ENCODE measurements around the gene TJAP1.
"Not testable (repeated sequence)": the region's sequence is repeated elsewhere in the genome, so short reads cannot be mapped to it uniquely, and the experiment has no call there.

The TJAP1 gene

DNA sequence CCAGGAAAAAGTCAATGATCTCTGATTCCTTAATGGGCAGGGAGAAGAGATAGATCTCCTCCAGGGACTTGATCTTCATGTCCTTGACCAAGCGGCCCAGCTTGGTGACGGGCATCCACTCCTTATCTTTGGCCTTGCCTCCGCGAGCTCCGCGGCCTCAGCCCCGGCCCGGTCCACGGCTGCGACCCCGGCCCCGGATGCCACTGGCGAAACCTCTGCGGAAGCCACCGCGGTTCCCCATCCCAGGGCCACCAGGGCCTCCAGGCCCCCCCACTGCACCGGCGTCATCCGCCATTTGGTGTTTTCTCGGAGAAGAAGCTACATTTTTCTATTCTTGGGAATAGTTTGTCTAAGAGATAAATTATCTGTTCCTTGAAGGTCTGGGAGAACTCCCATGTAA is 62.0 kb downstream of the TJAP1 start:
- not testable (repeated sequence) for H4K91ac ChIP-seq (ENCODE audit: low read length); H3K9me3 ChIP-seq (ENCODE audit: control insufficient read depth, low read length); H3K4ac ChIP-seq (ENCODE audit: low read depth in 1 of 2, low read length in 2 of 2); H3K4me1 ChIP-seq (ENCODE audit: control insufficient read depth, insufficient read depth, low read depth, low read length); H2BK120ac ChIP-seq (ENCODE audit: low read depth, low read length); H3K18ac ChIP-seq (ENCODE audit: low read depth in 1 of 2, low read length in 2 of 2); H2BK5ac ChIP-seq (ENCODE audit: low read depth, low read length, poor library complexity, severe bottlenecking); H3K79me1 ChIP-seq (replicated peaks; ENCODE audit: low read length, poor library complexity, severe bottlenecking); H2BK15ac ChIP-seq (ENCODE audit: low read depth, poor library complexity, severe bottlenecking); H2AFZ ChIP-seq (ENCODE audit: low read depth, low read length); H3K14ac ChIP-seq (ENCODE audit: low read length in 2 of 2); H3K9ac ChIP-seq (ENCODE audit: low read length); H3K4me3 ChIP-seq (ENCODE audit: insufficient read depth in 1 of 2, low read depth in 1 of 2, low read length in 2 of 2); H4K8ac ChIP-seq (ENCODE audit: low read length); H2BK12ac ChIP-seq (ENCODE audit: low read length in 2 of 2); H3K23ac ChIP-seq (ENCODE audit: low read length in 2 of 2); H3K27me3 ChIP-seq (ENCODE audit: control insufficient read depth in 1 of 2, insufficient read depth in 1 of 2, low read length in 2 of 2); H2AK5ac ChIP-seq (ENCODE audit: low read length, severe bottlenecking); DNase-seq; H3K4me2 ChIP-seq (ENCODE audit: low read length, poor library complexity, severe bottlenecking); H3K27ac ChIP-seq (ENCODE audit: low read length, poor library complexity, severe bottlenecking)
- peaks cover 38 to 65% of the 10 kb centered on the region in 2 experiments for H3K36me3 ChIP-seq (ENCODE audit: control insufficient read depth in 1 of 2, insufficient read depth in 2 of 2, low read depth in 1 of 2, low read length in 2 of 2)
- 97% methylated on average over 16 of the region's 20 CpGs for WGBS

DNA sequence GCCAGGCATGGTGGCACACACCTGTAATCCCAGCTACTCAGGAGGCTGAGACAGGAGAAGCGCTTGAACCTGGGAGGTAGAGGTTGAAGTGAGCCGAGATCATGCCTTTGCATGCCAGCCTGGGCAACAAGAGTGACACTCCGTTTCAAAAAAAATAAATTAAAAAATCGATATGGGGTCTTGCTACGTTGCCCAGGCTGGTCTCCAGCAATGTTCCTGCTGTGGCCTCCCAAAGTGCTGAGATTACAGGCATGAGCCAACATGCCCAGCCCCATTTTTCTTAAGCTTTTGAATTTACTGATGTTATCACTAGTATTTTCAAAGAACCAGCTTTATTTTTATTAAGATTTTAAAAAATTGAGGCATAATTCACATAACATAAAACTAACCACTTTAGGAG is 63.1 kb downstream of the TJAP1 start:
- H2AFZ ChIP-seq (ENCODE audit: low read depth, low read length): no peak overlapping the region
- no peak overlapping the region for H3K27ac ChIP-seq (ENCODE audit: low read length, poor library complexity, severe bottlenecking)
- no peak overlapping the region for H3K9ac ChIP-seq (ENCODE audit: low read length)
- H2BK15ac ChIP-seq (ENCODE audit: low read depth, poor library complexity, severe bottlenecking): no peak overlapping the region
- WGBS: over 99% methylated on average over 5 of the region's 5 CpGs
- no peak overlapping the region for H4K8ac ChIP-seq (ENCODE audit: low read length)
- no peak overlapping the region for H3K18ac ChIP-seq (ENCODE audit: low read depth in 1 of 2, low read length in 2 of 2)
- H3K4ac ChIP-seq (ENCODE audit: low read depth in 1 of 2, low read length in 2 of 2): no peak overlapping the region
- H3K23ac ChIP-seq (ENCODE audit: low read length in 2 of 2): no peak overlapping the region
- H3K4me1 ChIP-seq (ENCODE audit: control insufficient read depth, insufficient read depth, low read depth, low read length): no peaks in the 10 kb centered on the region
- peaks cover 5% of the 10 kb centered on the region for H3K79me1 ChIP-seq (replicated peaks; ENCODE audit: low read length, poor library complexity, severe bottlenecking)
- no peak overlapping the region for H2BK5ac ChIP-seq (ENCODE audit: low read depth, low read length, poor library complexity, severe bottlenecking)
- H3K4me2 ChIP-seq (ENCODE audit: low read length, poor library complexity, severe bottlenecking): no peak overlapping the region
- peaks cover 41 to 64% of the 10 kb centered on the region in 2 experiments for H3K36me3 ChIP-seq (ENCODE audit: control insufficient read depth in 1 of 2, insufficient read depth in 2 of 2, low read depth in 1 of 2, low read length in 2 of 2)
- no peak for DNase-seq
- H3K27me3 ChIP-seq (ENCODE audit: control insufficient read depth in 1 of 2, insufficient read depth in 1 of 2, low read length in 2 of 2): no peaks in the 10 kb centered on the region
- H3K9me3 ChIP-seq (ENCODE audit: control insufficient read depth, low read length): no peaks in the 10 kb centered on the region
- no peak overlapping the region for H2BK120ac ChIP-seq (ENCODE audit: low read depth, low read length)
- no peak overlapping the region for H2BK12ac ChIP-seq (ENCODE audit: low read length in 2 of 2)
- H3K4me3 ChIP-seq (ENCODE audit: insufficient read depth in 1 of 2, low read depth in 1 of 2, low read length in 2 of 2): no peak overlapping the region
- H3K14ac ChIP-seq (ENCODE audit: low read length in 2 of 2): no peak overlapping the region
- H2AK5ac ChIP-seq (ENCODE audit: low read length, severe bottlenecking): no peak overlapping the region
- H4K91ac ChIP-seq (ENCODE audit: low read length): no peak overlapping the region

DNA sequence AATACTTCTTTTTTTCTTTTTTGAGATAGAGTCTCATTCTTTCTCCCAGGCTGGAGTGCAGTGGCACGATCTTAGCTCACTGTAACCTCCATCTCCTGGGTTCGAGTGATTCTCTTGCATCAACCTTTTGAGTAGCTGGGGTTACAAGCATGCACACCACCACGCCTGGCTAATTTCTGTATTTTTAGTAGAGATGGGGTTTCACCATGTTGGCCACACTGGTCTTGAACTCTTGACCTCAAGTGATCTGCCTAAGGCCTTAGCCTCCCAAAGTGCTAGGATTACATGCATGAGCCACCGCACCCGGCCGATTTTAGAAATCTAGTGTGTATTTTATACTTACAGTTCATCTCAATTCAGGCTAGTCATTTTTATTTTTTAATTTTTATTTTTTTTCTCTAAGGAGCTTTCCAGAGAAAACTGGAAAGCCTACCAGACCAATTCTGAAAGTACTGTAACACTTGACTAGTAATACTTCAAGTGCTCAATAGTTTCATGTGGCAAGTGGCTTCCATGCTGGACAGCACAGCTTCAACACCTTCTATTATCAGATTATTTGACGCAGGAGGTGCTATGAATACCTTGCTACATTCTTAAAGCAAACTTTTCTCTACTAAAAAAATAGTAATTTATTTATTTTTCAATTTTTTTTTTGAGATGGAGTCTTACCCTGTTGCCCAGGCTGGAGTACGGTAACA is 64.6 kb downstream of the TJAP1 start:
- H3K9ac ChIP-seq (ENCODE audit: low read length): no peak overlapping the region
- no peak overlapping the region for H3K18ac ChIP-seq (ENCODE audit: low read depth in 1 of 2, low read length in 2 of 2)
- no peak for DNase-seq
- no peak overlapping the region for H2AFZ ChIP-seq (ENCODE audit: low read depth, low read length)
- H2BK15ac ChIP-seq (ENCODE audit: low read depth, poor library complexity, severe bottlenecking): no peak overlapping the region
- no peak overlapping the region for H3K4ac ChIP-seq (ENCODE audit: low read depth in 1 of 2, low read length in 2 of 2)
- no peak overlapping the region for H3K14ac ChIP-seq (ENCODE audit: low read length in 2 of 2)
- H3K27me3 ChIP-seq (ENCODE audit: control insufficient read depth in 1 of 2, insufficient read depth in 1 of 2, low read length in 2 of 2): no peaks in the 10 kb centered on the region
- no peaks in the 10 kb centered on the region for H3K9me3 ChIP-seq (ENCODE audit: control insufficient read depth, low read length)
- H4K8ac ChIP-seq (ENCODE audit: low read length): no peak overlapping the region
- no peak overlapping the region for H2BK12ac ChIP-seq (ENCODE audit: low read length in 2 of 2)
- no peak overlapping the region for H3K27ac ChIP-seq (ENCODE audit: low read length, poor library complexity, severe bottlenecking)
- H2BK120ac ChIP-seq (ENCODE audit: low read depth, low read length): no peak overlapping the region
- peaks cover 42 to 73% of the 10 kb centered on the region in 2 experiments for H3K36me3 ChIP-seq (ENCODE audit: control insufficient read depth in 1 of 2, insufficient read depth in 2 of 2, low read depth in 1 of 2, low read length in 2 of 2)
- no peak overlapping the region for H3K23ac ChIP-seq (ENCODE audit: low read length in 2 of 2)
- no peaks in the 10 kb centered on the region for H3K4me1 ChIP-seq (ENCODE audit: control insufficient read depth, insufficient read depth, low read depth, low read length)
- 98% methylated on average over 4 of the region's 8 CpGs for WGBS
- H2BK5ac ChIP-seq (ENCODE audit: low read depth, low read length, poor library complexity, severe bottlenecking): no peak overlapping the region
- H3K4me3 ChIP-seq (ENCODE audit: insufficient read depth in 1 of 2, low read depth in 1 of 2, low read length in 2 of 2): no peak overlapping the region
- H4K91ac ChIP-seq (ENCODE audit: low read length): no peak overlapping the region
- H3K4me2 ChIP-seq (ENCODE audit: low read length, poor library complexity, severe bottlenecking): no peak overlapping the region
- no peak overlapping the region for H2AK5ac ChIP-seq (ENCODE audit: low read length, severe bottlenecking)
- peaks cover 5% of the 10 kb centered on the region for H3K79me1 ChIP-seq (replicated peaks; ENCODE audit: low read length, poor library complexity, severe bottlenecking)

DNA sequence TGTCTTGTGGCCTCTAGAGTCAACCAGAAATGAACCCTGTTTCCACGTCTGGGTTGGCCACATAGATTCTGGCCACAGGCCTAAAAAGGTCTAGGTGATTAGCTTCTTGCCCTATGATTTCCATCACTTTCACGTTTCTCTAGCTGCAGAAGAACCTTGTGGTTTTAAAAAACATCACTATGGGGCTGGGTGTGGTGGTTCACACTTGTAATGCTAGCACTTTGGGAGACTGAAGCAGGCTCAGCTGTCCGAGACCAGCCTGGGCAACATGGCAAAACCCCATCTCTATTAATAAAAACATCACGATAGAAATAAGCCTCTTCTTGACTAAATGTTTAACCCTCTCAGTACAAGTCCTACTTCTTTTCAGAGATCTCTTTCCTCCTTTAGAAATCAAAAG is 67.1 kb downstream of the TJAP1 start:
- no peak overlapping the region for H3K27ac ChIP-seq (ENCODE audit: low read length, poor library complexity, severe bottlenecking)
- H4K91ac ChIP-seq (ENCODE audit: low read length): no peak overlapping the region
- H2BK120ac ChIP-seq (ENCODE audit: low read depth, low read length): no peak overlapping the region
- no peak overlapping the region for H2AK5ac ChIP-seq (ENCODE audit: low read length, severe bottlenecking)
- no peaks in the 10 kb centered on the region for H3K9me3 ChIP-seq (ENCODE audit: control insufficient read depth, low read length)
- H3K4me2 ChIP-seq (ENCODE audit: low read length, poor library complexity, severe bottlenecking): no peak overlapping the region
- no peak overlapping the region for H3K18ac ChIP-seq (ENCODE audit: low read depth in 1 of 2, low read length in 2 of 2)
- H3K4me3 ChIP-seq (ENCODE audit: insufficient read depth in 1 of 2, low read depth in 1 of 2, low read length in 2 of 2): no peak overlapping the region
- no peak overlapping the region for H2BK12ac ChIP-seq (ENCODE audit: low read length in 2 of 2)
- H3K79me1 ChIP-seq (replicated peaks; ENCODE audit: low read length, poor library complexity, severe bottlenecking): peaks cover 3% of the 10 kb centered on the region
- no peak overlapping the region for H2BK15ac ChIP-seq (ENCODE audit: low read depth, poor library complexity, severe bottlenecking)
- H3K4me1 ChIP-seq (ENCODE audit: control insufficient read depth, insufficient read depth, low read depth, low read length): no peaks in the 10 kb centered on the region
- WGBS: 98% methylated on average over 4 of the region's 4 CpGs
- no peak overlapping the region for H2BK5ac ChIP-seq (ENCODE audit: low read depth, low read length, poor library complexity, severe bottlenecking)
- no peak overlapping the region for H2AFZ ChIP-seq (ENCODE audit: low read depth, low read length)
- no peaks in the 10 kb centered on the region for H3K27me3 ChIP-seq (ENCODE audit: control insufficient read depth in 1 of 2, insufficient read depth in 1 of 2, low read length in 2 of 2)
- no peak for DNase-seq
- peaks cover 39 to 85% of the 10 kb centered on the region in 2 experiments for H3K36me3 ChIP-seq (ENCODE audit: control insufficient read depth in 1 of 2, insufficient read depth in 2 of 2, low read depth in 1 of 2, low read length in 2 of 2)
- H3K23ac ChIP-seq (ENCODE audit: low read length in 2 of 2): no peak overlapping the region
- no peak overlapping the region for H3K9ac ChIP-seq (ENCODE audit: low read length)
- no peak overlapping the region for H4K8ac ChIP-seq (ENCODE audit: low read length)
- no peak overlapping the region for H3K4ac ChIP-seq (ENCODE audit: low read depth in 1 of 2, low read length in 2 of 2)
- no peak overlapping the region for H3K14ac ChIP-seq (ENCODE audit: low read length in 2 of 2)

Data from mesenchymal stem cell (in vitro differentiated cells and primary cell).